Memory B cell (primary cell): Measurements from ENCODE around the gene FGF2.
"Not testable (repeated sequence)": the region's sequence is repeated elsewhere in the genome, so short reads cannot be mapped to it uniquely, and the experiment has no call there.

ENCODE experiments used
- ATAC-seq: fragments of 150-1000 bp; cut with Tn5 transposase; 2 replicates; pipeline ENCODE4 v1.10.0; 2021; ENCODE audit warnings: low read depth, mild to moderate bottlenecking, moderate library complexity
- DNase-seq, 2 donors: peaks; one replicate each; pipeline ENCODE4 v3.0.0; 2022; ENCODE audit warnings: low spot score in 2 of 2
- H3K27ac Mint-ChIP-seq: one replicate; pipeline ENCODE4 v1.8.0; 2022; ENCODE audit warnings: mild to moderate bottlenecking, moderate library complexity, mixed read lengths
- H3K27me3 Mint-ChIP-seq: one replicate; pipeline ENCODE4 v1.8.0; 2022; ENCODE audit warnings: mixed read lengths
- H3K36me3 Mint-ChIP-seq: one replicate; pipeline ENCODE4 v1.8.0; 2022; ENCODE audit warnings: mild to moderate bottlenecking, mixed read lengths
- H3K4me1 Mint-ChIP-seq: one replicate; pipeline ENCODE4 v1.8.0; 2022; ENCODE audit warnings: mixed read lengths
- H3K4me3 Mint-ChIP-seq: one replicate; pipeline ENCODE4 v1.8.0; 2022; ENCODE audit warnings: mild to moderate bottlenecking, moderate library complexity, mixed read lengths
- H3K9me3 Mint-ChIP-seq: one replicate; pipeline ENCODE4 v1.8.0; 2022; ENCODE audit warnings: mixed read lengths

The FGF2 gene

DNA sequence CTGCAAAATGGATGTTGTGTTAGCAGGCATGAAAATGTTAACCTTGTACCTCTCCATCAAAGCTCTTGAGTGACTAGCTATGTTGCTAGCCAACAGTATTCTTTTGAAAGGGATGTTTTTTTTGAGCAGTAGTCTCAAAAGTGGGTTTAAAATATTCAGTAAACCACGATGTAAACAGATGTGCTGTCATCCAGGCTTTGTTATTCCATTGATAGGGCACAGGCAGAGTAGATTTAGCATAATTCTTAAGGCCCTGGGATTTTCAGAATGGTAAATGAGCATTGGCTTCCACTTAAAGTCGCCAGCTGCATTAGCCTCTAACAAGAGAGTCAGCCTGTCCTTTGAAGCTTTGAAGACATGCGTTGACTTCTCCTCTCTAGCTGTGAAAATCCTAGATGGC is 18.4 kb downstream of the FGF2 start:
- Mint-ChIP-seq H3K4me3 (no peak overlapping the region), H3K4me1 (peaks cover 2% of the 10 kb centered on the region), H3K36me3 (no peaks in the 10 kb centered on the region), H3K27ac (no peak overlapping the region), H3K9me3 (no peaks in the 10 kb centered on the region), H3K27me3 (peaks cover 10% of the 10 kb centered on the region)
- no peak for DNase-seq
- no peak for ATAC-seq

DNA sequence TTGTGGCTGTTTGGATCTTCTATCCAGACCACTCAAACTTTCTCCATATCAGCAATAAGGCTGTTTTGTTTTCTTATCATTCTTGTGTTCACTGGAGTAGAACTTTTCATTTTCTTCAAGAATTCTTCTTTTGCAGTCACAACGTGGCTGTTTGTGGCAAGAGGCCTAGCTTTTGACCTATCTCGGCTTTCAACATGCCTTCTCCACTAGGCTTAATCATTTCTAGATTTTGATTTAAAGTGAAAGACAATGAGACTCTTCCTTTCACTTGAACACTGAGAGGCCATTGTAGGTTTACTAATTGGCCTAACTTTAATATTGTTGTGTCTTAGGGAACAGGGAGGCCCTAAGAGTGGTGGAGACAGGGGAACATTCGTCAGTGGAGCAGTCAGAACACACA is 19.1 kb downstream of the FGF2 start:
- ATAC-seq: no peak
- no peaks in the 10 kb centered on the region for H3K36me3 Mint-ChIP-seq
- peaks cover 2% of the 10 kb centered on the region for H3K4me1 Mint-ChIP-seq
- no peak overlapping the region for H3K4me3 Mint-ChIP-seq
- H3K27me3 Mint-ChIP-seq: peaks cover 10% of the 10 kb centered on the region
- no peak overlapping the region for H3K27ac Mint-ChIP-seq
- H3K9me3 Mint-ChIP-seq: no peaks in the 10 kb centered on the region
- DNase-seq: no peak

DNA sequence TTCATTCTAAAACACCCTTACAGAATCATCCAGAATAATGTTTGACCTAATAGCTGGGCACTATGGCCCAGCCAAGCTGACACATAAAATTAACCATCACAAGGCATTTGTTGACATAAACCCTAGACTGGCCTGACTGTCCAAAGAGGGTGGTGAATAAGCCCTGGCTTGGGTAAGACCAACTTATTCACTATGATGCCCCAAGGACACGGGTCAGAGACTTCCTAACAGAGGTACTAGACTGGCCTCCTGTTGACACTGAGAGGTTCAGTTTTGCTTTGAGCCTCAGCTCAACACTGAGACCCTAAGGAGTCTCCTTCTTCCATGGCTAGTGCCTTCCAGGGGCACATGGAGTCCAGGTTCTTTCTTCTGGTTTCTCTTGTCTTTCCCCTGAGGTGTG is 21.3 kb downstream of the FGF2 start:
- H3K27ac Mint-ChIP-seq: no peak overlapping the region
- H3K36me3 Mint-ChIP-seq: no peaks in the 10 kb centered on the region
- peaks cover 11% of the 10 kb centered on the region for H3K27me3 Mint-ChIP-seq
- DNase-seq (no peak), ATAC-seq (no peak)
- H3K9me3 Mint-ChIP-seq: no peaks in the 10 kb centered on the region
- no peak overlapping the region for H3K4me3 Mint-ChIP-seq
- peaks cover 2% of the 10 kb centered on the region for H3K4me1 Mint-ChIP-seq

DNA sequence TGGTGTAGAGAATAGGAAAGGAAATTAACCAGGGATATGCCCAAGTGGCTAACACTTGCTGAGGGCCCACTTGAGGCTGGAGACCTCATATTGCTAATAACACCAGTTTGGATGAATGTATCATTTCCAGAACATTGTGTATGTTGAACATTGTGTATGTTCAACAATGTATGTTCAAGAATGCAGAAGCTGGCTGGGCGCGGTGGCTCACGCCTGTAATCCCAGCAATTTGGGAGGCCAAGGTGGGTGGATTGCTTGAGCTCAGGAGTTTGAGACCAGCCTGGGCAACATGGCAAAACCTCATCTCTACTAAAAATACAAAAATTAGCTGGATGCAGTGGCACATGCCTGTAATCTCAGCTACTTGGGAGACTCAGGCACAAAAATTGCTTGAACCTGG is 23.2 kb downstream of the FGF2 start:
- H3K4me3 Mint-ChIP-seq, DNase-seq, ATAC-seq, H3K27ac Mint-ChIP-seq, H3K27me3 Mint-ChIP-seq, H3K36me3 Mint-ChIP-seq, H3K9me3 Mint-ChIP-seq, H3K4me1 Mint-ChIP-seq: not testable (repeated sequence)

DNA sequence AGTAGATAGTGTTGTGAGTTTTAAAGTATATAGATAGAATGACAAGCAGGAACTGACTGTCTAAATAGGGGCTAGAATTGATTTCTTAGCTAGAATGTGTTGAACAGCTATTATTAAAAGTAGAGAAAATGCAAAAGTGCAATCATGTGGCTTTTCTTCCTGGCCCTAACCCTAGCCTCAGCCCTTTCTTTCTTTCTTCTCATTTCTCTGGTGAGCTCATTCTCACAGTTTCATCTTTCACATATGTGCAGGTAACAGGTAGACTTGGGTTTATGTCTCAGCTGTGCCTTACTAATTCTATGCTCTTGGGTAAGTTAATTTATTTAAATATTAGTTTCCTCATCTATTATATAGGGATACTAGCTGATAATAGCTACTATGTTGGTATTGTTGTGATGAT is 24.9 kb downstream of the FGF2 start:
- no peak overlapping the region for H3K4me3 Mint-ChIP-seq
- H3K9me3 Mint-ChIP-seq: no peaks in the 10 kb centered on the region
- DNase-seq (no peak), ATAC-seq (no peak)
- H3K27me3 Mint-ChIP-seq: peaks cover 8% of the 10 kb centered on the region
- H3K36me3 Mint-ChIP-seq: no peaks in the 10 kb centered on the region
- no peak overlapping the region for H3K27ac Mint-ChIP-seq
- no peaks in the 10 kb centered on the region for H3K4me1 Mint-ChIP-seq

DNA sequence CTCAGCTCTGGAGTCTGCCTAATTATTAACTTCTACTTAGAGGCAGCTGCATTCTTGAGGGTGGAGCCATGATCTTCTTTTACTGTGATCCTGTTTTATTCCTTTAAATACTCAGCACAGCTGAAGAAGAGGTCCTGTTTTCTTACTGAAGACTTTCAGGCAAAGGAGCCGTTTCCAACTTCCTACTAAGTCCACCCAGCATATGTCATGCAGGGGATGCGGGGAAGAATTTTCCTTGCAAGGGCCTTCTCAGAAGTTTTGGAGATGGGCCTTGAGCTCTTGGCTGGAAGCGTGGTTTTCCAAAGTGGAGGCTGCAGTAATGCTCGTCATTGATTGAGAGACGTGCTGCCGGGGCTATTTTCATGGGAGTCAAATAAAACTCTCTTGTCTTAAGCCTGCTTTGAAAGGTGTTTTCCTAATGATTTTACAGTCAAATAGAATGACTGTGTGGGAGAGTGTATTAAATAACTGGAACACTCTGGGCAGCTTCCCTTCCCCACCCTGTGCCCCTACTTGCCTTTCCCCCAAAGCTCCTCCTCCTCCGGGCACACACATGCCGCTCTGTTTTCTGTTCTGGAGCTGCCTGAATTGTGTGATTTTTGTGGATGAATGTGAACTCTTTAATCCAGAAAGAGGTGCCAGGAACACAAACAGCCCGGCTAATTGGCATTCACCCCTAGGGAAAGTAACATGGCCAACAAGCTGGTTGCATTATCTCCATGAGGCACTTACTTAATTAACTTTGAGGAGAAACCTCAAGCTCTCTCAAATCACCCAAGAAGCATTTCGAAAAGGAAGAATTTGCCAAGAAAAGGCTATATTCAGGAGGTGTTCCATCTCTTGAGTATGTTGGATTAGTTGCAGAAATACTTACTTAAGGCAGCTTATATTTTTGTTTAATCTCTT is 28.1 kb downstream of the FGF2 start:
- Mint-ChIP-seq H3K36me3 (no peaks in the 10 kb centered on the region), H3K4me1 (no peaks in the 10 kb centered on the region), H3K9me3 (no peaks in the 10 kb centered on the region), H3K4me3 (no peak overlapping the region), H3K27ac (no peak overlapping the region), H3K27me3 (peaks cover 3% of the 10 kb centered on the region)
- DNase-seq (no peak), ATAC-seq (no peak)

DNA sequence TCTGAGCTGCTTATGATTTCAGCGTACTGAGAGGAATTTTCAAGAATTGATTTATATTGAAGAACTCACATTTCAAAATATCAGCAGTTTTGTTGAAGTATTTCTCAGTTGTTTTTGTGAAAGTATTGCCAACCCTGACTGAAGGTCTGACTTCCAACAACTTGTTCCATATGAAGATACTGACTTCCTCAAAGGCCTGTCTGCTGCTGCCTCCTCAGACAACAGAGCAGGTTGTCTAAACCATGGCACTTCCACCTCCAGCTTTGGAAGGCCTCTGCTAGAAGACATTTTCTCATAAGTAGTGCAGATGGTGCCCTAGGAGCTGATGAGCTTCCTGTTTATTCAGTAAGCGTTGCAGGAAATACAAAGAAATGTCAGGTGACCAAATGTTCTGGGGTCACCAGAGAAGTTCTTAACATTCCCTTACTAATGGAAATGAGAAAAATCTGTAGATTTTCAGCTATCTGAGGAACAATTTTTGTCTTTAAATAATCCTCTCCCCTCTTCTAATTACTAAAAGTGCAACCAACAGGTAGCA is 28.8 kb downstream of the FGF2 start:
- Mint-ChIP-seq H3K4me1 (no peaks in the 10 kb centered on the region), H3K9me3 (no peaks in the 10 kb centered on the region), H3K27me3 (peaks cover 3% of the 10 kb centered on the region), H3K27ac (no peak overlapping the region), H3K4me3 (no peak overlapping the region), H3K36me3 (no peaks in the 10 kb centered on the region)
- no peak for ATAC-seq
- no peak for DNase-seq

DNA sequence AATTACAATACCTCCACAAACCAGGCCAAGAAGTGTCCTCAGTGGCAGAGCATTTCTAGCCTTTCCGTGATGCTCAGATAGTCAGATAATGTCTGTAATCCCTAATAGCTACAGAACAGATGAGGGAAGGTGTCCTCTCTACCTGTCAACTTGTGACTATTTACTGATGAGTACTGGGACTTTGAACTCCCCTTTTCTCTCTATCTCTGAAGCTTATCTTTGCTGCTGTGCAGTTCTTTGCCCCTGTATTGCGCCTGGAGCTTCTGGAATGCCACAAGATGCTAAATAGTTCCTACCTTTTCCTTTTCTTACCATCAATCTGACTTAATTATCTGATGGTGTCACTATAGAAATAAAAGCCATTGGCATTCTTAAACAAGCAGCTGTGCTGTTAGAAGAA is 30.5 kb downstream of the FGF2 start:
- Mint-ChIP-seq H3K27me3 (peaks cover 7% of the 10 kb centered on the region), H3K9me3 (no peaks in the 10 kb centered on the region), H3K4me3 (no peak overlapping the region), H3K4me1 (no peaks in the 10 kb centered on the region), H3K36me3 (no peaks in the 10 kb centered on the region), H3K27ac (no peak overlapping the region)
- DNase-seq (no peak), ATAC-seq (no peak)

DNA sequence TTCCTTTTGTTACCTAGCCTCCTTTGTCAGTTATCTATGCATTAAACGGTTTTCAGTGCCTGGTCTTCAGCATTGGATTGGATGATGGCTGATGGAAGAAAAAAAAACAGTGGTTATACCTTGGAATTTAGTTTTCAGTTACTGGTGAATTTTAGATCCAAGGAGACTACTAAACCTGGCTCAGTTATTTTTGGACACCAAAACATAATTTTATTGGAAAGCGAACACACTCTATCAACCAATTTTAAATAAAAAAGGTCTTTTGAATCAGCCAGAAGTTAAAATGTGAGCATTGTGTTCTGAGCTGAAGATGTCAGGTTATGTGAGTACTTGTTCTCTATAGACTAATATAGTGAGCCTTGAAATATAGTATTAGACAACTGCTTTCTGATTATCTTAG is 32.1 kb downstream of the FGF2 start:
- no peak overlapping the region for H3K4me3 Mint-ChIP-seq
- no peak overlapping the region for H3K27ac Mint-ChIP-seq
- no peaks in the 10 kb centered on the region for H3K4me1 Mint-ChIP-seq
- no peaks in the 10 kb centered on the region for H3K36me3 Mint-ChIP-seq
- H3K27me3 Mint-ChIP-seq: peaks cover 6% of the 10 kb centered on the region
- no peak for DNase-seq
- no peak for ATAC-seq
- no peaks in the 10 kb centered on the region for H3K9me3 Mint-ChIP-seq

DNA sequence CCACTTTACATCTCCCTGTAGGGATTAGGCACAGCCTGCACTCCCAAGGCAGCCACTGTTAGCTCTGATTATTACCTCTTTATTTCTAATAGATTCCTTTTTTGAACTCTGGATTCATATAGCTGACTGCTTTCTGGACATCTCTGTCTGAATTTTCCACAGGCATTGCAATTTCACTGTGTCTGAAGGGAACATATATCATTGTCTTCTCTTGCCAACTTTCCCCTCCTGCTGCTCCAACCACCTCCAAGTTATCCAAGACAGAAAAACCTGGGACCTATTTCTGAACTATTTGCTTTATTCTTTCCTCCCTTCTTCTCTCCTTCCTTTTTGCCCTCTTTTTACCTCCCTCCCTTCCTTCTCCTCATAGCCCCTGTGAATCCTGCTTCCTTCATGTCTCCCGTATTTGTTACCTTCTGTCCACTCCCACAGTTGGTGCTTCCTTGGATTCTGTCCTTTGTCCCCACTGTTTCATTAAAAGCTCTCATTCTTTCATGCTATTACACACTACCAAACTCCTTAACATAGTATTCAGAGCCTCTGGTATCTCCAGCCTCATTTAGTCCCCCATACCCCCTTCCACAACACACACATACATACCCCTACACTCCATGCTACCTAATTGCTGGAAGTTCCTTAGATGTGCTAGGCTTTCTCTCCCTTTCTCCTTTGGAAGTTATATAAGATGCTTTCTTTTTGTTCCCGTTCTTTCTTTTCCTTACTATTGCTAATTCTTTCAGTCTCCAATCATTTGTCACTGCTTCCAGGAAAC is 34.7 kb downstream of the FGF2 start:
- DNase-seq: no peak
- Mint-ChIP-seq H3K4me3 (no peak overlapping the region), H3K36me3 (no peaks in the 10 kb centered on the region), H3K9me3 (no peaks in the 10 kb centered on the region), H3K27me3 (peaks cover 6% of the 10 kb centered on the region), H3K4me1 (no peaks in the 10 kb centered on the region), H3K27ac (no peak overlapping the region)
- no peak for ATAC-seq

DNA sequence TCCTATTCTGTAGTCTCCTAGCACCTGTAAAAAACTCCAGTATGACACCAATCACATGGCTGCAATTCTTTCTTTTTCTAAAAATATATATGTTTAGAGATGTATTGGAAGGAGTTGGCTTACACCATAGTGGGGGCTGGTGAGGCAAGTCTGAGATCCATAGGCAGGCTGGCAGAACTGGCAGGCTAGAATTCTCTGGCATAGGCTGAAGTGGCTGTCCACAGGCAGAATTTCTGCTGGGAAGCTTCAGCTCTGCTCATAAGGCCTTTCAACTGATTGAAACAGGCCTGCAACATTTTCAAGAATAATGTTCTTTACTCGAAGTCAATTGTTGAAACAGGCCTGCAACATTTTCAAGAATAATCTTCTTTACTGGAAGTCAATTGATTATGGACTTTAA is 37.0 kb downstream of the FGF2 start:
- H3K27ac Mint-ChIP-seq: no peak overlapping the region
- H3K27me3 Mint-ChIP-seq: peaks cover 6% of the 10 kb centered on the region
- H3K36me3 Mint-ChIP-seq: no peaks in the 10 kb centered on the region
- DNase-seq: no peak
- peaks cover 2% of the 10 kb centered on the region for H3K9me3 Mint-ChIP-seq
- ATAC-seq: no peak
- no peaks in the 10 kb centered on the region for H3K4me1 Mint-ChIP-seq
- no peak overlapping the region for H3K4me3 Mint-ChIP-seq

DNA sequence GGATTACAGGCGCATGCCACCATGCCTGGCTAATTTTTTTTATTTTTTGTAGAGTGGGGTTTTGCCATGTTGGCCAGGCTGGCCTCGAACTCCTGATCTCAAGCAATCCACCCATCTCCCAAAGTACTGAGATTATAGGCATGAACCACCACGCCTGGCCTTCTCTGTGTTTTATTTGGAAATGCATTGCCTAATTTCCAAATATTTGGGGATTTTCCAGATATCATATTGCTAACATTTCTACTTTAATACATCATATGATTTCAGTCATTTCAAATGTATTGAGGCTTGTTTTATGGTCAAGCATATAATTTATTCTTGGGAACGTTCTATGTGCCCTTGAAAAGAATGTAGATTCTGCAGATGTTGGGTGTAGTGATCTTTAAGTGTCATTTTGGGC is 38.8 kb downstream of the FGF2 start:
- H3K9me3 Mint-ChIP-seq: peaks cover 2% of the 10 kb centered on the region
- no peak for DNase-seq
- no peak for ATAC-seq
- no peaks in the 10 kb centered on the region for H3K36me3 Mint-ChIP-seq
- no peak overlapping the region for H3K4me3 Mint-ChIP-seq
- peaks cover 7% of the 10 kb centered on the region for H3K27me3 Mint-ChIP-seq
- H3K27ac Mint-ChIP-seq: no peak overlapping the region
- H3K4me1 Mint-ChIP-seq: no peaks in the 10 kb centered on the region

DNA sequence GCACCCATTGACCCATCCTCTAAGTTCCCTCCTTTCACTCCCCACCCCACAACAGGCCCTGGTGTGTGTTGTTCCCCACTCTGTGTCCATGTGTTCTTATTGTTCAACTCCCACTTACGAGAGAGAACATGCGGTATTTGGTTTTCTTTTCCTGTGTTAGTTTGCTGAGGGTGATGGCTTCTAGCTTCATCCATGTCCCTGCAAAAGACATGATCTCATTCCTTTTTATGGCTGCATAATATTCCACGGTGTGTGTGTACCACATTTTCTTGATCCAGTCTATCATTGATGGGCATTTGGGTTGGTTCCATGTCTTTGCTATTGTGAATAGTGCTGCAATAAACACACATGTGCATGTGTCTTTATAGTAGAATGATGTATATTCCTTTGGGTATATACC is 41.6 kb downstream of the FGF2 start:
- not testable (repeated sequence) for H3K27ac Mint-ChIP-seq, H3K4me1 Mint-ChIP-seq, H3K27me3 Mint-ChIP-seq, H3K36me3 Mint-ChIP-seq, H3K4me3 Mint-ChIP-seq, ATAC-seq, DNase-seq, H3K9me3 Mint-ChIP-seq

DNA sequence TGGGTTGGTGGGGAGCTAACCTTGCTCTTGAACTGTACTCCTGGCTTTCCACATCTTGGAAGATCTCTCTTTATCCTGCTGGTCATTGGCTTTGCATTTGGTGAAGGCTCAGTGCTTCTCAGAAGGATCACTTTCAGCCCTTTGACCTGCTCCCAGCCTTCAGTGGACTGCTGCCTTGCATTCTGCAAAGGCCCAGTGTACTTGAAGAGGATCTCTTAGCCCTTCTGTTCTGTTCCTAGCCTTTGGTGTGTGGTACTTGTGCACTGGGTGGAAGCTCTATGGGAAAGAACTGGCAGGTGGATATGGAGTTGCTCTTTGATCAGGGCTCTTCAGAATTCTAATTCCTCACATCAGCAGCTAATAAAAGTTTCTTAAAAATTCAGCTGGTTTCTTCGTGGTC is 46.5 kb downstream of the FGF2 start:
- DNase-seq: no peak
- peaks cover 12% of the 10 kb centered on the region for H3K27me3 Mint-ChIP-seq
- H3K36me3 Mint-ChIP-seq: no peaks in the 10 kb centered on the region
- no peaks in the 10 kb centered on the region for H3K4me1 Mint-ChIP-seq
- H3K27ac Mint-ChIP-seq: no peak overlapping the region
- no peak for ATAC-seq
- H3K9me3 Mint-ChIP-seq: peaks cover 2% of the 10 kb centered on the region
- no peak overlapping the region for H3K4me3 Mint-ChIP-seq
